ENCODE measurements around the gene PKNOX1.

GRCh38 chr21:42956824-42957630 lies 17.3 kb upstream of the PKNOX1 start:
- TF ChIP-seq ILF3 (IDR thresholded peaks at IDR 0.05; ENCODE audit: borderline replicate concordance) (no peak), PHF20 (IDR thresholded peaks at IDR 0.05; ENCODE audit: partially characterized antibody) (no peak), HINFP (tag; conservative IDR thresholded peaks at IDR 0.05; ENCODE audit: low read depth) (no peak), ZNF175 (CRISPR knock-in tag; IDR thresholded peaks at IDR 0.05; ENCODE audit: low read depth) (no peak)

All from K562 (cell line).